ENCODE measurements around the gene POGZ. TPM values are rescaled to one million over a fixed set of nuclear protein-coding genes. Genes with fewer than 3 reads are reported as not detected.

The POGZ gene
- total and polyA plus RNA-seq, 2 of the 13 experiments (the other 11 are each of a cell fraction or from before 2014, with no cell fraction given), result 15.3 to 45.6 TPM

- TF ChIP-seq GATA4 (IDR thresholded peaks at IDR 0.05; ENCODE audit: borderline replicate concordance, low read depth) (no peak), ZNF253 (CRISPR knock-in tag; IDR thresholded peaks at IDR 0.05; ENCODE audit: borderline replicate concordance) (no peak), CSRNP1 (CRISPR knock-in tag; IDR thresholded peaks at IDR 0.05) (no peak), RAD51 (IDR thresholded peaks at IDR 0.05; ENCODE audit: borderline replicate concordance) (no peak), ZNF629 (CRISPR knock-in tag; conservative IDR thresholded peaks at IDR 0.05) (no peak), ZNF121 (CRISPR knock-in tag; IDR thresholded peaks at IDR 0.05) (no peak), E2F1 (CRISPR knock-in tag; IDR thresholded peaks at IDR 0.05) (no peak), GMEB1 (CRISPR knock-in tag; IDR thresholded peaks at IDR 0.05; ENCODE audit: borderline replicate concordance) (peak; percentile 71), MAZ (IDR thresholded peaks at IDR 0.05; ENCODE audit: borderline replicate concordance, low read depth, low read length) (peak; percentile 71; the same call in 1 of the 2 replicates), MAZ (CRISPR knock-in tag; IDR thresholded peaks at IDR 0.05; ENCODE audit: low read depth) (no peak), ATF1 (CRISPR knock-in tag; IDR thresholded peaks at IDR 0.05) (peak; percentile 95), HDAC6 (IDR thresholded peaks at IDR 0.05; ENCODE audit: low read depth, low read length) (no peak), PCBP1 (IDR thresholded peaks at IDR 0.05; ENCODE audit: borderline replicate concordance, low read depth, low read length) (peak; percentile 95), KAT7 (CRISPR knock-in tag; IDR thresholded peaks at IDR 0.05; ENCODE audit: borderline replicate concordance) (0 out of 2 replicates have a peak, but pooled peaks have one; percentile 57), ZNF33A (CRISPR knock-in tag; IDR thresholded peaks at IDR 0.05; ENCODE audit: borderline replicate concordance) (no peak), ELF1 (CRISPR knock-in tag; IDR thresholded peaks at IDR 0.05) (peak; percentile 76), ZNF777 (CRISPR knock-in tag; IDR thresholded peaks at IDR 0.05) (peak; percentile 41; the same call in 1 of the 2 replicates), TEF (CRISPR knock-in tag; IDR thresholded peaks at IDR 0.05) (no peak), ZNF720 (CRISPR knock-in tag; IDR thresholded peaks at IDR 0.05) (no peak), TERF1 (CRISPR knock-in tag; IDR thresholded peaks at IDR 0.05) (no peak), MTA1 (CRISPR knock-in tag; IDR thresholded peaks at IDR 0.05; ENCODE audit: borderline replicate concordance) (no peak), ZNF569 (CRISPR knock-in tag; IDR thresholded peaks at IDR 0.05; ENCODE audit: borderline replicate concordance) (no peak), CEBPG (CRISPR knock-in tag; IDR thresholded peaks at IDR 0.05) (no peak), ZBTB7B (CRISPR knock-in tag; IDR thresholded peaks at IDR 0.05) (0 out of 2 replicates have a peak, but pooled peaks have one; percentile 57), FOSL2 (CRISPR knock-in tag; IDR thresholded peaks at IDR 0.05) (peak; percentile 29; the same call in 1 of the 2 replicates)
Observed at GRCh38 chr1:151459331-151460046, at the start of gene POGZ (continued).

All from HepG2 (cell line).